Liver (tissue), 9 donors: Measurements from ENCODE around the gene EOLA1. TPM values are rescaled to one million over a fixed set of nuclear protein-coding genes. Genes with fewer than 3 reads are reported as not detected.

Experiments used
- DNase-seq: peaks from one replicate; pipeline ENCODE4 v3.0.0-alpha.2; 2017; ENCODE audit warnings: low spot score
- H3K27ac ChIP-seq, 2 donors: one replicate each; pipeline ENCODE4 v1.7.0; 2013; ENCODE audit warnings: inconsistent platforms in 2 of 2, low read length in 2 of 2, control low read depth in 1 of 2, low read depth in 1 of 2, mild to moderate bottlenecking in 1 of 2
- H3K27me3 ChIP-seq, 4 donors: one replicate each; pipeline versions ENCODE4 v1.6.1 to v1.7.0; 2013; ENCODE audit warnings: low read length in 3 of 4, inconsistent platforms in 1 of 4, mild to moderate bottlenecking in 1 of 4, moderate library complexity in 1 of 4; ENCODE audit not compliant: control insufficient read depth in 4 of 4, insufficient read depth in 4 of 4
- H3K36me3 ChIP-seq, 4 donors: one replicate each; pipeline versions ENCODE4 v1.6.1 to v1.7.0; 2013; ENCODE audit warnings: low read length in 3 of 4, mild to moderate bottlenecking in 3 of 4, low read depth in 1 of 4, moderate library complexity in 1 of 4; ENCODE audit not compliant: control insufficient read depth in 4 of 4, insufficient read depth in 3 of 4
- H3K4me1 ChIP-seq, 4 donors: one replicate each; pipeline versions ENCODE4 v1.6.1 to v1.7.0; 2013; ENCODE audit warnings: low read length in 3 of 4, mild to moderate bottlenecking in 3 of 4, moderate library complexity in 1 of 4; ENCODE audit not compliant: control insufficient read depth in 4 of 4, insufficient read depth in 4 of 4
- H3K4me3 ChIP-seq, 3 donors: one replicate each; pipeline versions ENCODE4 v1.6.1 to v1.7.0; 2013; ENCODE audit warnings: low read length in 3 of 3, control low read depth in 1 of 3, low read depth in 1 of 3, mild to moderate bottlenecking in 1 of 3
- H3K9ac ChIP-seq, 2 donors: one replicate each; pipeline ENCODE4 v1.7.0; 2013; ENCODE audit warnings: low read length in 2 of 2, mild to moderate bottlenecking in 2 of 2, moderate library complexity in 2 of 2, control low read depth in 1 of 2, low read depth in 1 of 2
- H3K9me3 ChIP-seq, 4 donors: one replicate each; pipeline versions ENCODE4 v1.6.1 to v1.7.0; 2013; ENCODE audit warnings: low read length in 3 of 4; ENCODE audit not compliant: control insufficient read depth in 4 of 4
- EGR1 ChIP-seq, 2 donors: IDR thresholded peaks; 2 replicates each; pipeline ENCODE4 v1.6.1; 2016 to 2018; ENCODE audit warnings: antibody characterized with exemption in 2 of 2, low read depth in 2 of 2
- FOXA1 ChIP-seq: IDR thresholded peaks from 2 replicates; pipeline ENCODE4 v1.6.1; 2016; ENCODE audit warnings: antibody characterized with exemption
- FOXA2 ChIP-seq: IDR thresholded peaks from 2 replicates; pipeline ENCODE4 v1.6.1; 2016; ENCODE audit warnings: antibody characterized with exemption
- GABPA ChIP-seq, 2 donors: IDR thresholded peaks in 1 of 2; conservative IDR thresholded peaks in 1 of 2; 2 replicates each; pipeline ENCODE4 v1.6.1; 2016; ENCODE audit warnings: antibody characterized with exemption in 2 of 2, mild to moderate bottlenecking in 1 of 2, moderate library complexity in 1 of 2
- HNF4A ChIP-seq, 2 donors: conservative IDR thresholded peaks; 2 replicates each; pipeline ENCODE4 v1.6.1; 2016; ENCODE audit warnings: antibody characterized with exemption in 2 of 2, mild to moderate bottlenecking in 2 of 2
- HNF4G ChIP-seq: IDR thresholded peaks from 2 replicates; pipeline ENCODE4 v1.6.1; 2016; ENCODE audit warnings: antibody characterized with exemption
- JUND ChIP-seq, 2 donors: IDR thresholded peaks; 2 replicates each; pipeline ENCODE4 v1.6.1; 2016; ENCODE audit warnings: antibody characterized with exemption in 2 of 2
- NR2F2 ChIP-seq: IDR thresholded peaks from 2 replicates; pipeline ENCODE4 v1.6.1; 2016; ENCODE audit warnings: antibody characterized with exemption
- RAD21 ChIP-seq, 2 donors: IDR thresholded peaks; 2 replicates each; pipeline ENCODE4 v1.6.1; 2016; ENCODE audit warnings: antibody characterized with exemption in 2 of 2, mild to moderate bottlenecking in 2 of 2
- RXRA ChIP-seq, 2 donors: IDR thresholded peaks; 2 replicates each; pipeline ENCODE4 v1.6.1; 2017 to 2018; ENCODE audit warnings: antibody characterized with exemption in 2 of 2, mild to moderate bottlenecking in 1 of 2
- SP1 ChIP-seq: IDR thresholded peaks from 2 replicates; pipeline ENCODE4 v1.6.1; 2018; ENCODE audit warnings: antibody characterized with exemption, mild to moderate bottlenecking
- TAF1 ChIP-seq: conservative IDR thresholded peaks from 2 replicates; pipeline ENCODE4 v1.6.1; 2016; ENCODE audit warnings: antibody characterized with exemption, mild to moderate bottlenecking
- YY1 ChIP-seq: IDR thresholded peaks from 2 replicates; pipeline ENCODE4 v1.6.1; 2016; ENCODE audit warnings: antibody characterized with exemption, mild to moderate bottlenecking
- WGBS: extraction: QIAGEN DNeasy Blood & Tissue Kit; methylation state at CpG from one replicate; pipeline ENCODE4 v1.1.7; 2013; 5-methylcytosine and 5-hydroxymethylcytosine counted together
- polyA plus RNA-seq, 2 donors: library from polyadenylated mRNA; stranded (reverse) in 1 of 2; unstranded in 1 of 2; fragments of 200-250 nt in 1 of 2; fragments of >200 nt in 1 of 2; fragmentation: Nextera tagmentation in 1 of 2; extraction: Ambion mirVana in 1 of 2; gene quantifications; one replicate each; pipeline versions ENCODE4 v1.2.1 to v1.2.3, GENCODE V29; 2013 to 2015
- total RNA-seq, 2 donors: library from RNA; depleted of rRNA; stranded (reverse); fragments of >200 nt; gene quantifications; one replicate each; pipeline ENCODE4 v1.2.3, GENCODE V29; 2014
- TF ChIP-seq, protein P1 (sequence below): IDR thresholded peaks from 2 replicates; pipeline ENCODE4 v1.6.1; 2016; ENCODE audit warnings: antibody characterized with exemption
- TF ChIP-seq, protein P2 (sequence below): fragments of 150-350 bp; IDR thresholded peaks from 2 replicates; pipeline ENCODE4 v1.5.1; 2017; ENCODE audit warnings: improper control_type of control experiment, low read depth, low read length; ENCODE audit not compliant: missing input control
- TF ChIP-seq, protein P3 (sequence below): IDR thresholded peaks from 2 replicates; pipeline ENCODE4 v1.6.1; 2016; ENCODE audit warnings: antibody characterized with exemption
- TF ChIP-seq, protein P4 (sequence below): IDR thresholded peaks from 2 replicates; pipeline ENCODE4 v1.6.1; 2016; ENCODE audit warnings: antibody characterized with exemption
- TF ChIP-seq, protein P5 (sequence below): IDR thresholded peaks from 2 replicates; pipeline ENCODE4 v1.6.1; 2016; ENCODE audit warnings: antibody characterized with exemption, mild to moderate bottlenecking
- donor health status: healthy.
- donor health status: healthy.
- donor health status: healthy.
- donor health status: healthy.
- donor health status: healthy.

EOLA1 gene
- total and polyA plus RNA-seq, 4 donors: 7.5 to 17.2 (median 11.2) TPM

DNA sequence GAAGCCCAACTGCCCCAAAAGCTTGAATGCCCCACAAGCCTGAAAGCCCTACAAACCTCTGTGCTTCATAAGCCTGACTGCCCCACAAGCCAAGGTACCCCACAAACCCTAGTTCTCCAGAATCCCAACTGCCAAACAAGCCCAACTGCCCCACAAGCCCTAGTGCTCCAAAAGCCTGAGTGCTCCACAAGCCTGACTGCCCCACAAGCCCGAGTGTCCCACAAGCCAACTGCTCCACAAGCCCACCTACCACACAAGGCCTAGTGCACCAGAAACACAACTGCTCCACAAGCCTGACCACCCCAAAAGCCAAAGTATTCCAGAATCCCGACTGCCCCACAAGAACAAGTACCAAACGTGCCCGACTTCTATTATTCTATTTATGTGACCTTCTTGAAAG is 22.5 kb downstream of the EOLA1 start:
- no peak overlapping the region for H3K9ac ChIP-seq
- no peak for DNase-seq
- TF ChIP-seq SP1: no peak
- no peak for TF ChIP-seq RAD21 (IDR thresholded peaks at IDR 0.05)
- TF ChIP-seq, protein P1, sequence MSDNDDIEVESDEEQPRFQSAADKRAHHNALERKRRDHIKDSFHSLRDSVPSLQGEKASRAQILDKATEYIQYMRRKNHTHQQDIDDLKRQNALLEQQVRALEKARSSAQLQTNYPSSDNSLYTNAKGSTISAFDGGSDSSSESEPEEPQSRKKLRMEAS: no peak
- no peak for TF ChIP-seq JUND (IDR thresholded peaks at IDR 0.05)
- TF ChIP-seq, protein P2, sequence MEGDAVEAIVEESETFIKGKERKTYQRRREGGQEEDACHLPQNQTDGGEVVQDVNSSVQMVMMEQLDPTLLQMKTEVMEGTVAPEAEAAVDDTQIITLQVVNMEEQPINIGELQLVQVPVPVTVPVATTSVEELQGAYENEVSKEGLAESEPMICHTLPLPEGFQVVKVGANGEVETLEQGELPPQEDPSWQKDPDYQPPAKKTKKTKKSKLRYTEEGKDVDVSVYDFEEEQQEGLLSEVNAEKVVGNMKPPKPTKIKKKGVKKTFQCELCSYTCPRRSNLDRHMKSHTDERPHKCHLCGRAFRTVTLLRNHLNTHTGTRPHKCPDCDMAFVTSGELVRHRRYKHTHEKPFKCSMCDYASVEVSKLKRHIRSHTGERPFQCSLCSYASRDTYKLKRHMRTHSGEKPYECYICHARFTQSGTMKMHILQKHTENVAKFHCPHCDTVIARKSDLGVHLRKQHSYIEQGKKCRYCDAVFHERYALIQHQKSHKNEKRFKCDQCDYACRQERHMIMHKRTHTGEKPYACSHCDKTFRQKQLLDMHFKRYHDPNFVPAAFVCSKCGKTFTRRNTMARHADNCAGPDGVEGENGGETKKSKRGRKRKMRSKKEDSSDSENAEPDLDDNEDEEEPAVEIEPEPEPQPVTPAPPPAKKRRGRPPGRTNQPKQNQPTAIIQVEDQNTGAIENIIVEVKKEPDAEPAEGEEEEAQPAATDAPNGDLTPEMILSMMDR: no peak
- TF ChIP-seq FOXA1: no peak
- TF ChIP-seq HNF4A (conservative IDR thresholded peaks at IDR 0.05): no peak
- TF ChIP-seq, protein P3, sequence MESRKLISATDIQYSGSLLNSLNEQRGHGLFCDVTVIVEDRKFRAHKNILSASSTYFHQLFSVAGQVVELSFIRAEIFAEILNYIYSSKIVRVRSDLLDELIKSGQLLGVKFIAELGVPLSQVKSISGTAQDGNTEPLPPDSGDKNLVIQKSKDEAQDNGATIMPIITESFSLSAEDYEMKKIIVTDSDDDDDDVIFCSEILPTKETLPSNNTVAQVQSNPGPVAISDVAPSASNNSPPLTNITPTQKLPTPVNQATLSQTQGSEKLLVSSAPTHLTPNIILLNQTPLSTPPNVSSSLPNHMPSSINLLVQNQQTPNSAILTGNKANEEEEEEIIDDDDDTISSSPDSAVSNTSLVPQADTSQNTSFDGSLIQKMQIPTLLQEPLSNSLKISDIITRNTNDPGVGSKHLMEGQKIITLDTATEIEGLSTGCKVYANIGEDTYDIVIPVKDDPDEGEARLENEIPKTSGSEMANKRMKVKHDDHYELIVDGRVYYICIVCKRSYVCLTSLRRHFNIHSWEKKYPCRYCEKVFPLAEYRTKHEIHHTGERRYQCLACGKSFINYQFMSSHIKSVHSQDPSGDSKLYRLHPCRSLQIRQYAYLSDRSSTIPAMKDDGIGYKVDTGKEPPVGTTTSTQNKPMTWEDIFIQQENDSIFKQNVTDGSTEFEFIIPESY: no peak
- TF ChIP-seq, protein P4, sequence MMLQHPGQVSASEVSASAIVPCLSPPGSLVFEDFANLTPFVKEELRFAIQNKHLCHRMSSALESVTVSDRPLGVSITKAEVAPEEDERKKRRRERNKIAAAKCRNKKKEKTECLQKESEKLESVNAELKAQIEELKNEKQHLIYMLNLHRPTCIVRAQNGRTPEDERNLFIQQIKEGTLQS: no peak
- no peak for TF ChIP-seq FOXA2
- TF ChIP-seq RXRA (IDR thresholded peaks at IDR 0.05): no peak
- TF ChIP-seq GABPA (IDR thresholded peaks at IDR 0.05 in 1 of 2, conservative IDR thresholded peaks at IDR 0.05 in 1 of 2): no peak
- no peak for TF ChIP-seq HNF4G
- TF ChIP-seq NR2F2: no peak
- TF ChIP-seq, protein P5, sequence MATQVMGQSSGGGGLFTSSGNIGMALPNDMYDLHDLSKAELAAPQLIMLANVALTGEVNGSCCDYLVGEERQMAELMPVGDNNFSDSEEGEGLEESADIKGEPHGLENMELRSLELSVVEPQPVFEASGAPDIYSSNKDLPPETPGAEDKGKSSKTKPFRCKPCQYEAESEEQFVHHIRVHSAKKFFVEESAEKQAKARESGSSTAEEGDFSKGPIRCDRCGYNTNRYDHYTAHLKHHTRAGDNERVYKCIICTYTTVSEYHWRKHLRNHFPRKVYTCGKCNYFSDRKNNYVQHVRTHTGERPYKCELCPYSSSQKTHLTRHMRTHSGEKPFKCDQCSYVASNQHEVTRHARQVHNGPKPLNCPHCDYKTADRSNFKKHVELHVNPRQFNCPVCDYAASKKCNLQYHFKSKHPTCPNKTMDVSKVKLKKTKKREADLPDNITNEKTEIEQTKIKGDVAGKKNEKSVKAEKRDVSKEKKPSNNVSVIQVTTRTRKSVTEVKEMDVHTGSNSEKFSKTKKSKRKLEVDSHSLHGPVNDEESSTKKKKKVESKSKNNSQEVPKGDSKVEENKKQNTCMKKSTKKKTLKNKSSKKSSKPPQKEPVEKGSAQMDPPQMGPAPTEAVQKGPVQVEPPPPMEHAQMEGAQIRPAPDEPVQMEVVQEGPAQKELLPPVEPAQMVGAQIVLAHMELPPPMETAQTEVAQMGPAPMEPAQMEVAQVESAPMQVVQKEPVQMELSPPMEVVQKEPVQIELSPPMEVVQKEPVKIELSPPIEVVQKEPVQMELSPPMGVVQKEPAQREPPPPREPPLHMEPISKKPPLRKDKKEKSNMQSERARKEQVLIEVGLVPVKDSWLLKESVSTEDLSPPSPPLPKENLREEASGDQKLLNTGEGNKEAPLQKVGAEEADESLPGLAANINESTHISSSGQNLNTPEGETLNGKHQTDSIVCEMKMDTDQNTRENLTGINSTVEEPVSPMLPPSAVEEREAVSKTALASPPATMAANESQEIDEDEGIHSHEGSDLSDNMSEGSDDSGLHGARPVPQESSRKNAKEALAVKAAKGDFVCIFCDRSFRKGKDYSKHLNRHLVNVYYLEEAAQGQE: no peak
- no peak for TF ChIP-seq EGR1 (IDR thresholded peaks at IDR 0.05; ENCODE audit: low read depth in 2 of 2)
- no peak for TF ChIP-seq YY1
- no peak for TF ChIP-seq TAF1
- H3K4me1 ChIP-seq: no peaks in the 10 kb centered on the region
- no peak overlapping the region for H3K4me3 ChIP-seq
- no peaks in the 10 kb centered on the region for H3K27me3 ChIP-seq
- no peak overlapping the region for H3K27ac ChIP-seq
- 90% methylated on average over 4 of the region's 4 CpGs for WGBS
- H3K36me3 ChIP-seq: no peaks in the 10 kb centered on the region
- H3K9me3 ChIP-seq: no peaks in the 10 kb centered on the region
